HEK293 (cell line): Measurements from ENCODE around the gene AFG1L.

ENCODE experiments used
- YY1 ChIP-seq: fragments of 450-650 bp; formaldehyde crosslinking; IDR thresholded peaks from 2 replicates; pipeline ENCODE4 v1.5.1; 2018; ENCODE audit warnings: missing biosample characterization, missing genetic modification characterization
- ZBTB7A ChIP-seq: fragments of 450-650 bp; formaldehyde crosslinking; IDR thresholded peaks from 2 replicates; pipeline ENCODE4 v1.5.1; 2016; ENCODE audit warnings: low read depth, missing biosample characterization, missing genetic modification characterization
- ZBTB8A ChIP-seq: fragments of 450-650 bp; formaldehyde crosslinking; IDR thresholded peaks from 2 replicates; pipeline ENCODE4 v1.5.1; 2016; ENCODE audit warnings: missing biosample characterization, missing genetic modification characterization
- ZNF114 ChIP-seq: fragments of 450-650 bp; formaldehyde crosslinking; IDR thresholded peaks from 2 replicates; pipeline ENCODE4 v1.5.0; 2017; ENCODE audit warnings: missing biosample characterization, missing genetic modification characterization
- ZNF138 ChIP-seq: fragments of 450-650 bp; formaldehyde crosslinking; IDR thresholded peaks from 2 replicates; pipeline ENCODE4 v1.5.1; 2016; ENCODE audit warnings: missing biosample characterization, missing genetic modification characterization, borderline replicate concordance
- ZNF24 ChIP-seq: fragments of 450-650 bp; formaldehyde crosslinking; IDR thresholded peaks from 2 replicates; pipeline ENCODE4 v1.5.1; 2016; ENCODE audit warnings: missing biosample characterization, missing genetic modification characterization
- ZNF292 ChIP-seq: fragments of 450-650 bp; formaldehyde crosslinking; IDR thresholded peaks from 2 replicates; pipeline ENCODE4 v1.5.1; 2016; ENCODE audit warnings: low read depth, missing biosample characterization, missing genetic modification characterization, borderline replicate concordance
- ZNF394 ChIP-seq: fragments of 450-650 bp; formaldehyde crosslinking; IDR thresholded peaks from 2 replicates; pipeline ENCODE4 v1.5.1; 2016; ENCODE audit warnings: missing biosample characterization, missing genetic modification characterization, mild to moderate bottlenecking, moderate library complexity, borderline replicate concordance
- ZNF473 ChIP-seq: fragments of 450-650 bp; formaldehyde crosslinking; IDR thresholded peaks from 2 replicates; pipeline ENCODE4 v1.5.1; 2017; ENCODE audit warnings: missing biosample characterization, missing genetic modification characterization
- ZNF510 ChIP-seq: fragments of 450-650 bp; formaldehyde crosslinking; IDR thresholded peaks from 2 replicates; pipeline ENCODE4 v1.5.1; 2018; ENCODE audit warnings: mild to moderate bottlenecking, missing genetic modification characterization, missing biosample characterization; ENCODE audit not compliant: insufficient replicate concordance
- ZNF76 ChIP-seq: fragments of 450-650 bp; formaldehyde crosslinking; IDR thresholded peaks from 2 replicates; pipeline ENCODE4; 2016; ENCODE audit warnings: low read depth, missing biosample characterization, missing genetic modification characterization, borderline replicate concordance
- ZNF776 ChIP-seq: fragments of 450-650 bp; formaldehyde crosslinking; IDR thresholded peaks from 2 replicates; pipeline ENCODE4 v1.5.0; 2017; ENCODE audit warnings: missing biosample characterization, missing genetic modification characterization, borderline replicate concordance
- TF ChIP-seq, protein P1 (sequence below): fragments of 450-650 bp; formaldehyde crosslinking; IDR thresholded peaks from 2 replicates; pipeline ENCODE4 v1.5.1; 2016; ENCODE audit warnings: missing biosample characterization, missing genetic modification characterization
- TF ChIP-seq, protein P2 (sequence below): fragments of 450-650 bp; IDR thresholded peaks from 2 replicates; pipeline ENCODE4 v1.5.1; 2018; ENCODE audit warnings: missing biosample characterization, missing genetic modification characterization

DNA sequence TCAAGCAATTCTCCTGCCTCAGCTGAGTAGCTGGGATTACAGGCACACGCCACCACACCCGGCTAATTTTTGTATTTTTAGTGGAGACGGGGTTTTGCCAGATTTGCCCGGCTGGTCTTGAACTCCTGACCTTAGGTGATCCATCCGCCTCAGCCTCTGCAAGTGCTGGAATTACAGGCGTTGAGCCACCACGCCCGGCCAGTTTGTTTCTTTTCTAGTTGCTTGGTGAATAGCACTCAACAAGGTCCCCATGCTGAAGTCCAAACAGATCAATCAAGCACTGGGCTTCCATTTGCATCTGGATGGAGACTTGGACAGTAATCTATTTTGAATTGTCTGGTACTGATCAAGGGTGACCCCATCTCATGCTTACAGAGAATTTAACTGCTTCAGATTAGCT lies 157.0 kb downstream of the AFG1L start:
- TF ChIP-seq YY1 (tag by site-specific recombination) (no peak), ZNF114 (tag by site-specific recombination) (no peak), ZNF138 (tag by site-specific recombination) (no peak), ZBTB8A (no peak), ZNF24 (tag by site-specific recombination) (no peak), ZBTB7A (no peak), ZNF394 (tag by site-specific recombination) (no peak), ZNF776 (tag by site-specific recombination) (no peak), ZNF473 (no peak), ZNF510 (tag by site-specific recombination) (no peak), ZNF292 (no peak), ZNF76 (tag by site-specific recombination) (no peak)
- TF ChIP-seq, protein P1, sequence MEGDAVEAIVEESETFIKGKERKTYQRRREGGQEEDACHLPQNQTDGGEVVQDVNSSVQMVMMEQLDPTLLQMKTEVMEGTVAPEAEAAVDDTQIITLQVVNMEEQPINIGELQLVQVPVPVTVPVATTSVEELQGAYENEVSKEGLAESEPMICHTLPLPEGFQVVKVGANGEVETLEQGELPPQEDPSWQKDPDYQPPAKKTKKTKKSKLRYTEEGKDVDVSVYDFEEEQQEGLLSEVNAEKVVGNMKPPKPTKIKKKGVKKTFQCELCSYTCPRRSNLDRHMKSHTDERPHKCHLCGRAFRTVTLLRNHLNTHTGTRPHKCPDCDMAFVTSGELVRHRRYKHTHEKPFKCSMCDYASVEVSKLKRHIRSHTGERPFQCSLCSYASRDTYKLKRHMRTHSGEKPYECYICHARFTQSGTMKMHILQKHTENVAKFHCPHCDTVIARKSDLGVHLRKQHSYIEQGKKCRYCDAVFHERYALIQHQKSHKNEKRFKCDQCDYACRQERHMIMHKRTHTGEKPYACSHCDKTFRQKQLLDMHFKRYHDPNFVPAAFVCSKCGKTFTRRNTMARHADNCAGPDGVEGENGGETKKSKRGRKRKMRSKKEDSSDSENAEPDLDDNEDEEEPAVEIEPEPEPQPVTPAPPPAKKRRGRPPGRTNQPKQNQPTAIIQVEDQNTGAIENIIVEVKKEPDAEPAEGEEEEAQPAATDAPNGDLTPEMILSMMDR, result no peak
- TF ChIP-seq, protein P2, sequence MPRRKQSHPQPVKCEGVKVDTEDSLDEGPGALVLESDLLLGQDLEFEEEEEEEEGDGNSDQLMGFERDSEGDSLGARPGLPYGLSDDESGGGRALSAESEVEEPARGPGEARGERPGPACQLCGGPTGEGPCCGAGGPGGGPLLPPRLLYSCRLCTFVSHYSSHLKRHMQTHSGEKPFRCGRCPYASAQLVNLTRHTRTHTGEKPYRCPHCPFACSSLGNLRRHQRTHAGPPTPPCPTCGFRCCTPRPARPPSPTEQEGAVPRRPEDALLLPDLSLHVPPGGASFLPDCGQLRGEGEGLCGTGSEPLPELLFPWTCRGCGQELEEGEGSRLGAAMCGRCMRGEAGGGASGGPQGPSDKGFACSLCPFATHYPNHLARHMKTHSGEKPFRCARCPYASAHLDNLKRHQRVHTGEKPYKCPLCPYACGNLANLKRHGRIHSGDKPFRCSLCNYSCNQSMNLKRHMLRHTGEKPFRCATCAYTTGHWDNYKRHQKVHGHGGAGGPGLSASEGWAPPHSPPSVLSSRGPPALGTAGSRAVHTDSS (tag by site-specific recombination), result no peak
